ENCODE data around the gene NRF1. TPM values are rescaled to one million over a fixed set of nuclear protein-coding genes. Genes with fewer than 3 reads are reported as not detected.

NRF1 gene
- total RNA-seq, 1 donor from 2014 or later, result 18.1 TPM

DNA sequence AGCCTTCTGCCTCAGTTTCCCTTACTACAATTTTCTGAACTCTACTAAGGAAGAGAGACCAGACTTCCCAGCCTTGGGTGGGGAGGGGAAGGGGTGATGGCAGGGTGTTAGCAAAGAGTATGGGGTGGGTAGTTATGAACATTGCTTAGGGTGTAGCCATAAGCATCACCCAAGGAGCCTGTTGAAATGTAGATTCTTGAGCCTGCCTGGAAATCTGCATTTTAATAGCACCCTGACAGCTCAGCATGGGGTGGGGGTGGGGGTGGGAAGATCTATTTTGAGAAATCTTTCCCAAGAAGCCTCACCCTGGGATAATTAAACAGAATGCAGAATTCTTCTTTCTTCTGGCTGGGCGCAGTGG lies 164.8 kb downstream of the NRF1 start:
- no peaks in the 10 kb centered on the region for H3K9me3 Mint-ChIP-seq (ENCODE audit: unreplicated experiment)
- H3K4me3 Mint-ChIP-seq (ENCODE audit: unreplicated experiment), result no peak overlapping the region
- no peaks in the 10 kb centered on the region for H3K36me3 Mint-ChIP-seq (ENCODE audit: low read depth, unreplicated experiment)
- H3K4me1 Mint-ChIP-seq (ENCODE audit: unreplicated experiment), result no peaks in the 10 kb centered on the region
- no peak overlapping the region for H3K27ac Mint-ChIP-seq (ENCODE audit: unreplicated experiment)
- TF ChIP-seq, protein P1, sequence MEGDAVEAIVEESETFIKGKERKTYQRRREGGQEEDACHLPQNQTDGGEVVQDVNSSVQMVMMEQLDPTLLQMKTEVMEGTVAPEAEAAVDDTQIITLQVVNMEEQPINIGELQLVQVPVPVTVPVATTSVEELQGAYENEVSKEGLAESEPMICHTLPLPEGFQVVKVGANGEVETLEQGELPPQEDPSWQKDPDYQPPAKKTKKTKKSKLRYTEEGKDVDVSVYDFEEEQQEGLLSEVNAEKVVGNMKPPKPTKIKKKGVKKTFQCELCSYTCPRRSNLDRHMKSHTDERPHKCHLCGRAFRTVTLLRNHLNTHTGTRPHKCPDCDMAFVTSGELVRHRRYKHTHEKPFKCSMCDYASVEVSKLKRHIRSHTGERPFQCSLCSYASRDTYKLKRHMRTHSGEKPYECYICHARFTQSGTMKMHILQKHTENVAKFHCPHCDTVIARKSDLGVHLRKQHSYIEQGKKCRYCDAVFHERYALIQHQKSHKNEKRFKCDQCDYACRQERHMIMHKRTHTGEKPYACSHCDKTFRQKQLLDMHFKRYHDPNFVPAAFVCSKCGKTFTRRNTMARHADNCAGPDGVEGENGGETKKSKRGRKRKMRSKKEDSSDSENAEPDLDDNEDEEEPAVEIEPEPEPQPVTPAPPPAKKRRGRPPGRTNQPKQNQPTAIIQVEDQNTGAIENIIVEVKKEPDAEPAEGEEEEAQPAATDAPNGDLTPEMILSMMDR (IDR thresholded peaks at IDR 0.05; ENCODE audit: unreplicated experiment), result no peak
- no peak for DNase-seq (ENCODE audit: low spot score)
- peaks cover 25% of the 10 kb centered on the region for H3K27me3 Mint-ChIP-seq (ENCODE audit: unreplicated experiment)

DNA sequence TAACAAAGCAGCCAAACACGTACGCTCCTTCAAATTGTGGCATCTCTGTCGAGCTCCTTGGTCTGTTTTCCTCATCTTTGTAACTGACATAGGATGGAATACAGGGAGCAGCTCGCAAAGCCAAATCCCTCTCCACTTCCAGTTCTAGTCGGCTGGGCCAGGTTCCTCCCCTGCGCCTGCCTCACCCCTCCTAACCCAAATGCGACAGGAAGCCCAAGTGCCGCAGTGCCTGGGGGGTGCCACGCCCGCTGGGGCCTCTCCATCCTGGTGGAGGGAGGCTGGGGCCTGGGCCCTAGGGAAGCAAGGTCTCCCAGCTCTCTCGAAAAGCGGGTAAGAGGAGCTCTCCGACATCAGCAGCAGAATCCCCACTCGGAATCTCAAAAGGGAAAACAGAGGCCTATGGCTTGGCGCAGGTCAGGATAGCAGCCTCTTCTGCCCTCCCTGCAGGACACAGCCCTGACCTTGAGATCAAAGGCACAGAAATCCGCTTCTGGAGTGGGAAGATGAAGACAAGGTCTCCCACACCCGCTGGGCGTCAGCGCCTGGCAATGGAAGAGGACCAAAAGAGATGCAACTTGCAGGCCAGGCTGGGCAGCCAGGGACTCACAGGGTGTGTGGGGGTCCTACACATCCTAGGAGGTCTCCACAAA lies 165.8 kb downstream of the NRF1 start:
- Mint-ChIP-seq H3K36me3 (ENCODE audit: low read depth, unreplicated experiment) (no peaks in the 10 kb centered on the region), H3K27ac (ENCODE audit: unreplicated experiment) (no peak overlapping the region), H3K27me3 (ENCODE audit: unreplicated experiment) (peaks cover 27% of the 10 kb centered on the region), H3K4me1 (ENCODE audit: unreplicated experiment) (peaks cover under 1% of the 10 kb centered on the region), H3K9me3 (ENCODE audit: unreplicated experiment) (no peaks in the 10 kb centered on the region), H3K4me3 (ENCODE audit: unreplicated experiment) (no peak overlapping the region)
- TF ChIP-seq, protein P1 (IDR thresholded peaks at IDR 0.05; ENCODE audit: unreplicated experiment), result no peak
- DNase-seq (ENCODE audit: low spot score), result no peak

DNA sequence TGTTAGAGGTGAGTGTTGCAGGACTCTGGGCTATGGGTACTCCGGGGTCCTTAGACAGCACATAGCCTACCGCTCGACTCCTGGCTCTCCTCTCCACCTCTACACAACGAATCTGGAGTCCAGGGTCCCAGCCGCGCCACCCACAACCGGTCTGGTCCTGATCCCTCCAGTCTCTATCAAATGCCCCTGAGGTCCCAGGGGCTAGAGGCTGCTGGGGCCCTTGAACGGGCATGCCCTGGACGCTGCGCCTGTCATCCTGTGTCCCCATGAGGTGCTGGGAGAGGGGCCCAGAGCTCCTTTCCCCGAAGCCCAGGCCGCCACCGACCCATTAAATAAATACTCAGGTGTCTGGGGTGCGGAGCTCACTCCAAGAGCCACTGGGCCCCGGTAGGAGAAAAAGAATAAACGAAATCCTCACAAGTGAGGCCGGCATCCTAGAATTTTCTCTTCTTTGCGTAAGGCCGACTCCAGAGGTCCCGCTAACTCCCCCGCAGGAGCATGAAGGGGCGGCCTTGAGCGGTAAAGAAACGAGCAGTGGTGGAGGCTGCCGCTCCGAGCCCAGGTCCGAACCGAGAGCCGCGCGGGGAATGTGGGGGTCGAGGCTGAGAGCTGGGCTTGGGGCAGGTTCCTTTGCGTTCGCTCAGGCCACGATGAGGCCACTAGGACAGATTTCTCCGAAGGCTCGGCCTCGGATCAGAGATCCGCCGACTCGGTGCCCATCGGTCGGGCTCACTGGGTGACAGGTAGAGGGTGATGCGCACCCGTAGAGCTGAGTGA lies 166.7 kb downstream of the NRF1 start:
- H3K4me3 Mint-ChIP-seq (ENCODE audit: unreplicated experiment), result no peak overlapping the region
- no peak overlapping the region for H3K27ac Mint-ChIP-seq (ENCODE audit: unreplicated experiment)
- DNase-seq (ENCODE audit: low spot score), result no peak
- no peaks in the 10 kb centered on the region for H3K36me3 Mint-ChIP-seq (ENCODE audit: low read depth, unreplicated experiment)
- TF ChIP-seq, protein P1 (IDR thresholded peaks at IDR 0.05; ENCODE audit: unreplicated experiment), result no peak
- H3K27me3 Mint-ChIP-seq (ENCODE audit: unreplicated experiment), result peaks cover 35% of the 10 kb centered on the region
- H3K9me3 Mint-ChIP-seq (ENCODE audit: unreplicated experiment), result no peaks in the 10 kb centered on the region
- peaks cover 7% of the 10 kb centered on the region for H3K4me1 Mint-ChIP-seq (ENCODE audit: unreplicated experiment)

DNA sequence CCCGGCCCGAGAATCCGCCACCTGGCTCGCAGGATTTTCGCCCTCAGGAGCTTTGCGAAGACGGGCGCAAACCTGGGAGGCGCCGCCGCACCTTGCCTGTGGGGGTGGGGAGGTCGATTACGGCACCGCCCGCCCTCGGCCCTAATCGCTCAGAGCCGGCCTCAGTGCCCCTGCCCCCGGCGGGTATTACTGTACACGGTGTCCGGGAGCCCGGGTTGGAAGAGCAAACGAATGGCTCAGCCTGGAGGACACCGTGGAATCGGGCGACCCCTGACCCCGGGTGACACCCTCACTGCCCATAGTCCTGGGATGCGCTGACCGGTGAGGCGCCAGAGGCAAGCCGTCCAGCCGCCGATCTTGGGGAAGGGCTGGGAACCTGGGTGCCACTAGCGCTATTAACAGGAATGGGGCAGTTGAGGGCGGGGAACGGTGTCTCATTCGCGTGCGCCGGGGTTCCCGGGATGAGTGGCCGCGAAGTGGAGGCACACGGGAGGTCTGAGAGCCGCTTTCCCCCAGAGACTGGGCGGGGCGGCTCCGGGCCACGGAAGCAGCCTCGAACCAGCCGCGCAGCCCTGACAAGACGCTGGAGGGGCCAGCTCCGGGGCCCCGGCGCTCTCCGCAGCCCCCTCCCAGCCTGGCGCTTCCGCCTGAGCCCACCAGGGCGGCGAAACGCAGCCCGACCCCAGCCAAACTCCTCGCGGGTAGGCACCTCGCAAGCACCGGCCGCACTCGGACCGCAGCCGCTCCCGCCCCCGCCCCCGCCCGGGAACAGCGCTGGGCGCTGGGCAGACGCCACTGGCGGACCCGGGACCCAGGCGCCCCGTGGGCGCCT lies 167.5 kb downstream of the NRF1 start:
- H3K27ac Mint-ChIP-seq (ENCODE audit: unreplicated experiment), result no peak overlapping the region
- H3K9me3 Mint-ChIP-seq (ENCODE audit: unreplicated experiment), result no peaks in the 10 kb centered on the region
- TF ChIP-seq, protein P1 (IDR thresholded peaks at IDR 0.05; ENCODE audit: unreplicated experiment), result no peak
- peaks cover 7% of the 10 kb centered on the region for H3K4me1 Mint-ChIP-seq (ENCODE audit: unreplicated experiment)
- H3K4me3 Mint-ChIP-seq (ENCODE audit: unreplicated experiment), result no peak overlapping the region
- no peaks in the 10 kb centered on the region for H3K36me3 Mint-ChIP-seq (ENCODE audit: low read depth, unreplicated experiment)
- peaks cover 41% of the 10 kb centered on the region for H3K27me3 Mint-ChIP-seq (ENCODE audit: unreplicated experiment)
- DNase-seq (ENCODE audit: low spot score), result no peak
